ENCODE measurements around the gene DPYSL5.

GRCh38 chr2:26946841-26947784 lies 99.2 kb downstream of the DPYSL5 start:
- TF ChIP-seq TAF1 (IDR thresholded peaks at IDR 0.05; ENCODE audit: borderline replicate concordance, low read depth, low read length): no peak
- TF ChIP-seq POLR2A (IDR thresholded peaks at IDR 0.05; ENCODE audit: low read depth, low read length): no peak
- no peak for TF ChIP-seq POLR2AphosphoS5 (IDR thresholded peaks at IDR 0.05; ENCODE audit: low read depth, low read length)
